Hematopoietic multipotent progenitor cell treated with erythropoietin and hydrocortisone succinate and interleukin-3 and kit ligand, for 15 days (in vitro differentiated cells): Measurements from ENCODE around the gene TBL1XR1.

ENCODE experiments used
- DNase-seq: peaks from one replicate; pipeline ENCODE4 v3.0.0-alpha.2; 2015; ENCODE audit warnings: low spot score

Gene TBL1XR1

GRCh38 chr3:177061369-177061768 lies 135.9 kb downstream of the TBL1XR1 start:
- no peak for DNase-seq

DNA sequence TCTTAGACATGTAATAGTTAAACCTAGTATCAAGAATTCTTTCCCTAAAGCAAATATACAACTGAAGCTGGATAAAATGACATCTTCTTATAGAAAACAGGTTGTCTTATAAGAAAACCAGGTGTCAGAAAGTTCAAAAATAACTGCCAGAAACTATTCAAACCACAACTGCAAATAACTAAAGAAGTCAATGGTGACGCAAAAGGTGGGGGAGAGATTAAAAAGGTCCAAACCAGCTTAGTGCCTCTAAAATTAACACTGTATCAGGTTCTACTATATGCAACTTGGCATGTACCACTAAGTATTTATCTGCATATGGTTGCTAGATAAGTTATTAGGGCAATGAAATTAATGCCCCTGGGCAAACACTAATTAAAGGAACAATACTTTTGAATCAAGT lies 136.8 kb downstream of the TBL1XR1 start:
- no peak for DNase-seq

- DNase-seq: no peak
Observed at GRCh38 chr3:177058648-177059047, 138.6 kb downstream of the TBL1XR1 start.

- DNase-seq: no peak
Observed at GRCh38 chr3:177057768-177058167, 139.5 kb downstream of the TBL1XR1 start.

GRCh38 chr3:177056927-177057326 lies 140.4 kb downstream of the TBL1XR1 start:
- no peak for DNase-seq

DNA sequence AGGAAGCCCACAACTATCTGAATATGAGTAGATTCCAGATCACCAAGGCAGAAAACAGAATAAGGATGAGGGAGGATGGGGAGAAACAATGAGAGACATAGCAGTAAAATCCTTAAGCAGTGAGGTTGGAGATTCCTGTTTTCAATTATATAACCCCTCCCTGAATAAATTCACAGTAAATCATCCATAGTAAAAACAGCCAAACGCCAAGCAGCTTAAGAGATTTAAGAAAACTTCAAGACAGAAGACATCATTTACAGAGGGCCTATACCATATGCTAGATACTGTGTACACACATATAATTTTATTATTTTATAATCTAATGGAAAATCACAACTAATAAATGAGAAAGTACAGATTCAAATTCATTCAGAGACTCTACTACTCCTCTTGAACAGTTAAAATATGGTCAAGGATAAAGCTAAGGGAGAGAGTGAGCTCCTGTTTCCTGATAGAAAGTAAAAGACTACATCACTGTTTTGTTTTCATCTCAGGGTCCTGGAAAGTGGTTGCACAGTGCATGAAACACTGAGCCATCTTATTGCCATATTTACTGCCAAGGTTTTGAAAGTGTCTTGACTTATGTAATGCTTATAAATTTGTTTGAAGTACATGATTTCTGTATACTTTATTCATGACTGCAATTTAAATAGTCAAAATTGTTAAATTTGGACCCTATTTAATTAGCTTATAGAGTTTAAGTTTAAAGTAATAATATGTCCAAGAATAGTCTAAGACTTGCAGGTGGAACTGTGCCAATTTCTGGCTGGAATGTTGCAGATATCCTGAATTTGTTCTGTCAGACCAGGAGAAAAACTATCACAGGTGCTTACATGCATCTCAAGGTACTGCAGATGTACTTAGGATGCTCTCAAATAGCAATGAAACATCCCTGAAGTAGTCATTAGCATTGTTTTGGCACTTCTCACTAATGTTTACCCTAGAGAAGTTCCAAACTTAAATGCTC lies 141.4 kb downstream of the TBL1XR1 start:
- no peak for DNase-seq

DNA sequence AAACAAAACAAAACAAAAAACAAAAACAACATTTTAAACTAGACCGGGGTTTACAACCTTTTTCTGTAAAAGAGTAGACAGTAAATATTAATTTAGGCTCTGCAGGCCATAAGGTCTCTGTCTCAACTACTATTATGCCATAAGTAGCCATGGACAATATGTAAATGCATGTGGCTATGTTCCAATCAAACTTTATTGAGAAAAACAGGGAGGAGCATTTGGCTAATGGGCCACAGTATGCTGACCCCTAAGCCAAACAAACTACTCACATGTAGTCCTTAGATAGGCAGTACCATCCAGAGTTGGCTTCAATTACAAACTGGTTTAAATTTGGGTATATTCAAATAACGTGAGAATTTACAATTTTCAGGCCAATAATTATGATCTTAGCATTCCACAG lies 144.2 kb downstream of the TBL1XR1 start:
- DNase-seq: no peak

GRCh38 chr3:177051411-177051810 lies 145.9 kb downstream of the TBL1XR1 start:
- DNase-seq: no peak

DNA sequence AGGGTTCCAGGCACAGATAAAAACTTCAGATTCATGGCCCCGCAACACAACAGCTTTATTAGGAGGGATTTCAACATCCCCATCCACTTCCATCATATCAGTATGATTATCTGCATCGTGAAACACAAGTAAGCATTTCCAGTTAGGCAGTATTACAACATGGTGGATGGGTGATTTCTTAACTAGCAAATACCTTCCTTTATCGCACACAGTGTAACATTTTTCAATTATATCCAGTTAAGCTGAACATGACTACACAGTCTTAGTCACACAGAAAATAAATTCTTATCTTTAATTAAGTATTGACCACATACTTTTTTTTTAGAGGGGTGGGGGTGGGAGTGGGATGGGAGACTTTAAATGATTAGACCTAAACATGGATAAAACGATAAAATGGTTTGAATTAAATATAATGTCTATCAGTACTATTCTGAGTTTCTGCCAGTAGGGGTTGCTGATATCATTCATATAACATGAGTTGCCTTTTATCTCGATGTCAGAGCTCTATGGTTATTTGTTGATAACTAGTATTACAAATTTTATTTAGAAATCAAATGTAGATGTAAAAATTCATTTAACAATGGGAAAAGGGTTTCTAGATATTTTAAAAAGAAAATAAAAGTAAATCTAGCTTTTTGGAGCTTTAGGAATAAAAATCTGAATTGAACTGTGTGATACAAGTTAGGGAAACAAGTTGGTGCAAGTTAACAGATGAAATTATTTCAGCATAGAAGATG lies 146.6 kb downstream of the TBL1XR1 start:
- peak; percentile 70 for DNase-seq

DNA sequence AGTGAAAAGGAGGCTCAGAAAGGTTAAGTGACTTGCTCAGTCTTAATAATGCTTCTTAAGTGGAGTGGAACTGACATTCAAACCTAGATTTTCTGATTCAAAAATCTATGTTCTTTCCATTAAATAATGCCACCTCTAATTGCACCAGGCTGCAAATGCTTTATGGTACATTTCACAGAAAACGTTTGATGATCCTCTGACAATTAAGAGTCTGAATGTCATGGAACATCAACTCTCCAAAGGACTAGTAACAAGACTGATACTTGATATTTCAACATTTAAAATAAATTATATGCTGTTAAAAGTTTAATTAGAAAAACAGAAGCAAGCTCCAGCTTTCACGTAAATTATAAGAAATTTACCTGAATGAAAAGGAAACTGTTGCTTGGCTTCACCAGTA lies 151.5 kb downstream of the TBL1XR1 start:
- no peak for DNase-seq

DNA sequence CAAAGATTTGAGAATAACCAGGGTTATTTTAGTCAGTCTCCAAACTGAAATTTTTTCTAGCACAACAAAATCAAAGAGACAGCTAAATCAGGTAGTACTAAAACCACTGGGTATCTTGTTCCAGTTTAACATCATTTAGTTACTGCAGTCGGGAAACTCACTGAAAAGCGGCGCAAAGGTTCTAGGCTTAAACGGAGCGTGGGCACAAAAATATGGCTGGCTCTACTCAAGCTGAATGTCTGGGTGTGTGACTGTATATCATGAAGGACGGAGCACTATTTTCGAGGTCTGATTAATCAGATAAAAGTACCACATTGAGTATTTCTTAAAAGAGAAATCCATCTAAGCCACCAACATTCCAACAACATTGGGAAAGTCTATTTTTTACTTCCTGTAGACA lies 152.1 kb downstream of the TBL1XR1 start:
- DNase-seq: no peak

- DNase-seq: no peak
Observed at GRCh38 chr3:177041730-177042551, 155.3 kb downstream of the TBL1XR1 start.

DNA sequence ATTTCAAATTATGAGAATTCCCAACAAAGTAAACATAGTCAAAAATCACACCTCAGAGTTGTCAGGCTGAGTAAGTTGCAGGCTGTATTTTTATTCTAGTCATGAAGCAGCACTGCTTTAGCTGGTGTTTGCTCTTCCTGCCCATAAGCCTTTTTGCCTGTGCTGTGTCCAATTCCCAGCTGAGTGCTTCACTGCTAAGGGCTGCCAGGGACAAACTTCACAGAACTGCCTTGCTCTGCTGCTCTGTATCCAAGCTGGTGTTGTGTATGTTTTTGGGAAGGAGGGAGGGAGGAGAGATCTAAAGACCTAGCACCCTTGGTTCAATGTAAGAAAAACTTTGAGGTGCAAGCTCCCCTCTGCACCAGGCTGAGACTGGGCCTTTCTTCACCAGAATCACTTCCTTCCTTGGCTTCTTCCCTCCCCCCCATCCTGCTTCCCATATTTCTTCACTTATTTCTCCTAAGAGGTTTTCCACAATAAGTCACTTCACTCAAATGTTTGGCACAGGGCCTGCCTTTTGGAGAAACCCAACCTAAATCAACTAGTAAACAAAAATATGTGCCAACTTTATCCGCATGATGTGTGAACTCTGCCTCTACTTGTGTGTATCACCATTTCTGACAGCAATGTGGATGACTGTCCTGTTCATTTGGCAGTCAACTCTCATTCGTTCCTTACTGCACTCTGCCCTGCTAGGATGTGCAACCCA lies 156.1 kb downstream of the TBL1XR1 start:
- no peak for DNase-seq

DNA sequence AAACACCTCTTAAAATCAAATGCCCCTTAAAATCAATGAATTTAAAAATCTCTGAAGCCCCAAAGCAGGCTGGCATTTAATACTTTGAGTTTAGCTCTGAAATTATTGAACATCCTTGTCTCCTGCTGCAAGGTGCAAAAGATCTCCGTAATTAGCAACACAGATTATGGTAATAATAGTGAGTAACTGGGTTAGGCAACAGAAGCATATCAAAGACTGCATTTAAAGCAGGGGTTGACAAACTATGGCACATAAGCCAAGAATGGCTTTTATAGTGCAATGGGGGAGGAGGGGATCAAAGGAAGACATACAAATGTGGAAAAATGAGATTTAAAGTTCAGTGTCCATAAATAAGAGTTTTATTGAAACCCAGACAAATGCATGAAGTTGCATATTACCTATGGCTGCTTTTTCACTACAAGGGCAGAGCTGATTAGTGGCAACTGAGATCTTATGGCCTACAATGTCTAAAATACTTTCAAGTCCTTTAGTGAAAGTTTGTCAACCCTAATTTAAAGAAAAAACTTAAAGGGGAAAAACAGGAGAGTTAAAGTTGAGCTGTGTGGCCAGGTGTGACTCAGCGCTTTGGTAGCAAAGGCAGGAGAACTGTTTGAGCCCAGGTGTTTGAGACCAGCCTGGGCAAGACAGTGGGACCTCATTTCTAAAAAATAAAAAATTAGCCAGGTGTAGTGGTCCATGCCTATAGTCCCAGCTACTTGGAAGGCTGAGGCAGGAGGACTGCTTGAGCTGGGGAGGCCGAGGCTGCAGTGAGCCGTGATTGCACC lies 157.6 kb downstream of the TBL1XR1 start:
- DNase-seq: peak; percentile 25

DNA sequence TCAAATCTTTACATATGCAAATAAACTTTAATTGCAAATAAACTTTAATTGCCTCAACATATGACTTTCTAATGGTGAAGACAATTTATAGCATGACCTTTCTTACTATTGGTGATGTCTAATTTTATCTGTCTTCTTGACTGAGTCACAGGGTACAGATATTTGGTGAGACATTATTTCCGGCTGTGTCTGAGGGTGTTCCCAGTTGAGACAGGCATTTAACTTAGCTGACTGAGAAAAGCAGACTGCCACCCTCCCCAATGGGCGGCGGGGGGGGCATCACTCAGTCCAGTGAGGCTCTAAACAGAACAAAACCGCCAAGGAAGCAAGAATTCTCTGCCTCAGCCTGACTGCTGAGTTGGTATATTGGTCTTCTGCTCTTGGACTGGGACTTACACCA lies 160.0 kb downstream of the TBL1XR1 start:
- DNase-seq: no peak

DNA sequence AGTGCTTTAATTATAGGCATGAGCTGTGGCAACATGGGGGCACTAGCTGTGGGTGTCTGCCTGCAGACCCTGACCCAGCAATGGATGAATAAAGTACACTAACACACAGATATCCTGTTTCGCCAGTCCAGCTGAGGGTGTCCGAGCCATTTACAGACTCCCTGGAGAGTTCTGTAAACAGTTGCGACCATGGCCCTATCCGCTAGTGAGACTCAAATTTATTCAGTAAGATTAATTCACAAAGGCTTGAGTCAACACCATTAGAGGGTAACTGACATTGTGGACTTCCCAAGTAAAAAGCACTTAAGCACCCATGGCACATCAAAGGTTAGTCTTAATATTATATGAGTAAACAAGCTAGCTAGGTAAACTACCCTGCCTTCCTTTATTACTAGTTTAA lies 161.6 kb downstream of the TBL1XR1 start:
- no peak for DNase-seq

GRCh38 chr3:177034832-177035475 lies 162.3 kb downstream of the TBL1XR1 start:
- DNase-seq: peak; percentile 82

DNA sequence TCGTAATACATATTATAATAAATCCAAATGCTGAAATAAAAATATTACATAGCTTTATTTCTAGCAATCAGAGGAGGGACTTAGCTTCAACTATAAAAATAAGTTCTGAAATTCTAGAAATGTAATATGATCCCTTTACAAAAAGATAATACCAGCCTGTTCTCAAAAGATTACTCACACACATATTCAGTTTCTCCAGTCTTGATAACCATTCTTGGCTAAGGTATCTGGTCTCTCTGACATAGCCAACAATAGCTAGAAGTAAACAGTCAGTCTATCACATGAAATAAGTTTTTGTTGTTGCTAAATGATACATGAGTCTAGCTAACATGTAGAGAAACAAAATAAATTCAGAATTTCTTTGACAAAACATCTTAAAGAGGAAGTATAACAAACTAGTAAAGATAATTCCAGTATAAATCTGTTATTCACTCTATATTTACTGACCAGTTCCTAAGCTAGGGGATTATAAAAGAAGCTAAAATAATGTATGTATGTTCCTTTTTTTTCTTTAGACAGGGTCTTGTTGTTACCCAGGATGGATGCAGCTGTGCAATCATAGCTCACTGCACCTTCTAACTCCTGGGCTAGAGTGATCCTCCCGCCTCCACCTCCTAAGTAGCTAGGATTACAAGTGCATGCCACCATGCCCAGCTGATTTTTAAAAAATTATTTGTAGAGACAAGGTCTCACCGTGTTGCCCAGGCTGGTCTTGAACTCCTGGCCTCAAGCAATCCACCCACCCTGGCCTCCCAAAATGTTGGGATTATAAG lies 170.6 kb downstream of the TBL1XR1 start:
- peak; percentile 25 for DNase-seq

DNA sequence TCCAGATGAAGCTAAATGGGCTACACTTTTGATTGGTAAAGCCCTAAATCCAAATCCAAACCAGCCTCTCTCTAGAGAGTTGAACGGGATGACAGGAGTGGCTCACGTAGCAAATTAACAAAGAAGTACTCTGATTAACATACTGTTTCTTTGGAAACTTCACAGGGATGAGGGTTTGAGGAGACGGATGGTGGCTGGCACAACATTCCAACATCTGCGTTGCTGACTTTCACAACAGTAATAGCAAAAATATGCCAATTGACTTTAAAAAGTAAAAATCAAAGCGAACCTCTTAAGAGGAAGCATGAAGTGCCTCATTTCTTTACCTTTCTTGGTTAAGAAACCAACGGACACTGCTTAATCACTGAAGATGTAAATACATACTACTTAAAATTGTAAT lies 181.4 kb downstream of the TBL1XR1 start:
- DNase-seq: no peak
